GM18526 (cell line): ENCODE measurements around the gene PPP4R2.

ENCODE experiments used
- POLR2A ChIP-seq: IDR thresholded peaks from 3 replicates; pipeline ENCODE4 v1.6.1; 2011; ENCODE audit not compliant: insufficient read length; ENCODE audit errors: extremely low read depth

The PPP4R2 gene

GRCh38 chr3:72997421-72997961 lies 880 bp downstream of the PPP4R2 start:
- TF ChIP-seq POLR2A, result no peak

GRCh38 chr3:72998466-72998865 lies 1.9 kb downstream of the PPP4R2 start:
- no peak for TF ChIP-seq POLR2A

GRCh38 chr3:72999951-73000350 lies 3.3 kb downstream of the PPP4R2 start:
- no peak for TF ChIP-seq POLR2A

- TF ChIP-seq POLR2A, result no peak
Observed at GRCh38 chr3:73004316-73004715, 7.7 kb downstream of the PPP4R2 start.

GRCh38 chr3:73007992-73008712 lies 11.5 kb downstream of the PPP4R2 start:
- no peak for TF ChIP-seq POLR2A

DNA sequence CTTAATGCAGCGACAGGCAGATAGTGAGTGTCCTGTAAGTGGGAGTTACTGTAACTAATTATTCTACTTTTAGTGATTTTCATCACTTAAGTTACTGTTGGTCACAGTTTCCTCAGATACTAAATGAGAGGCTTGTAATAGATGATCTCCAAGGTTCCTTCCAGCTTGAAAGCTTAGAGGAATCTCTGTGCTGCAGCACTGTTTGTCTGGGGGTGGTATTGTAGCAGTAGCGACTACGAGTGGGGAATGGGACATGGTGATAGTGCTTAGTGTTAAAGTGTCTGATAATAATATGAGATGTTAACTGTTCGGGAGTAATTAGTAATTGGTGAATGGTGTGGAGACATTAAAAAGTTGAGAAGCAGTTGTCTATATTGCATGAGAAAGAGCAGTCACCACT lies 12.4 kb downstream of the PPP4R2 start:
- TF ChIP-seq POLR2A, result no peak

GRCh38 chr3:73009750-73010149 lies 13.1 kb downstream of the PPP4R2 start:
- no peak for TF ChIP-seq POLR2A

DNA sequence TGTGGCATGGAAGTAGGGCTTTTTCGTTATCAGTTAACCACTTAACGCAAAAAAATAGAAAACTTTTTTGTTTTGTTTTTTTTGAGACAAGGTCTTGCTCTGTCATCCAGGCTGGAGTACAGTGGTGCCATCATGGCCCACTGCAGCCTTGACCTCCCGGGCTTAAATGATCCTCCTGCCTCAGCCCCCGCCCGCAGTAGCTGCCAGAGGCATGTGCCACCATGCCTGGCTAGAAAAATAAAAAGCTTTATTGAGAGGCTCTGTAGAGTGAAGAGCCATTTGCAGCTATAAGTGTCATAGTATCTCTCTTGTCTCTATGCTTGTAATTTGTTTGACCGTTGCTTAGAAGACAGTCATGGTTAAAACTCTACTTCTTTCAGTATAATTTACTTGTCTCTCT lies 13.5 kb downstream of the PPP4R2 start:
- TF ChIP-seq POLR2A, result no peak

- TF ChIP-seq POLR2A, result no peak
Observed at GRCh38 chr3:73018298-73018697, 21.7 kb downstream of the PPP4R2 start.

DNA sequence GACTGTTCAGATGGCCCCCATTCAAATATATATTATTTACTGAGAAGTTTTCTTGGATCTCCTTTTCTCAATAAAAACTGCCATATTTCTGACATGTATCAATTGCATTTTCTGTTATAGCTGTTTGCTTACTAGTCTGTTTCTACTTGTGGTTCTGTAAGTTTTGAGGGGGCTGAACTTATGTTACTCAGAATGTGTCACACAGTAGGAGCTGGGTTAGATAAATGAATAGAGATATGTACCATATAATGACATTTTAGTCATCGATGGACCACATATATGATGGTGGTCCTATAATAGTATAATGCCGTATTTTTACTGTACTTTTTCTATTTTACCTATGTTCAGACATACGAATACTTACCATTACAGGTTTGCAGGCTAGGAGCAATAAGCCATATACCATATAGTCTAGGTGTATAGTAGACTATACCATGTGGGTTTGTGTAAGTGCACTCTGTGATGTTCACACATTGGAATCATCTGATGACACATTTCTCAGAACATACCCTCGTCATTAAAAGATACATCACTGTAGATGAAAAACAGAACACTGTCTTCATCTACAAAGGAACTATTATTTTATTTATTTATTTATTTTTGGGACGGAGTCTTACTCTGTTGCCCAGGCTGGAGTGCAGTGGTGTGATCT lies 22.3 kb downstream of the PPP4R2 start:
- TF ChIP-seq POLR2A, result no peak

- TF ChIP-seq POLR2A, result no peak
Observed at GRCh38 chr3:73021301-73021835, 24.8 kb downstream of the PPP4R2 start.

DNA sequence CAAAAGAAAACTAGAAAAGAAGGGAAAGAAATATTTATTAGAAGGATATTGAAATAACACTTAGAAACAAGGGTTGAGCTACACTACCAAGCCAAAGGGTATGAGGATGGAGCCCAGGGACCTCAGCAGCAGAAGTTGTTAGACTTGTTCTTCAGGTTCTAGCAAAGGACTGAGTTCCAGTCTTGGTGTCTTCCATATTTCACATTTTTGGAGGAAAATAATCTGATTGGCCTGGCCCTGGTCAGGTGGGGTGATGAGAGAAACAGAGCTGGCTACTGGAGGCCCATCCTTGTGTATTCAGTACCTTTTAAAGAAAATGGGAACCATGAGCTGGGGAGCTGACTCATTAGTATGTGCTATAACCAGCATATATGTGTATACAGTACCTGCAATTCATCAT lies 28.2 kb downstream of the PPP4R2 start:
- TF ChIP-seq POLR2A, result no peak

- TF ChIP-seq POLR2A, result no peak
Observed at GRCh38 chr3:73026111-73026759, 29.6 kb downstream of the PPP4R2 start.

- TF ChIP-seq POLR2A, result no peak
Observed at GRCh38 chr3:73026760-73027113, 30.1 kb downstream of the PPP4R2 start.

GRCh38 chr3:73028803-73029202 lies 32.2 kb downstream of the PPP4R2 start:
- TF ChIP-seq POLR2A, result no peak

- no peak for TF ChIP-seq POLR2A
Observed at GRCh38 chr3:73029321-73029796, 32.7 kb downstream of the PPP4R2 start.

- TF ChIP-seq POLR2A, result no peak
Observed at GRCh38 chr3:73030073-73030597, 33.5 kb downstream of the PPP4R2 start.
